Thymus (tissue), 11 donors: ENCODE data around the gene DAPK2. TPM values are rescaled to one million over a fixed set of nuclear protein-coding genes. Genes with fewer than 3 reads are reported as not detected.
A peak's percentile ranks its signal among the peaks of the same experiment; 100 is the strongest.

ENCODE experiments used
- DNase-seq, 9 donors: peaks; one replicate each; pipeline ENCODE4 v3.0.0-alpha.2; 2013; ENCODE audit warnings: low spot score in 9 of 9, low read depth in 6 of 9, missing footprints in 1 of 9
- H3K27ac ChIP-seq, 2 donors: one replicate each; pipeline ENCODE4 v1.5.1; 2013; ENCODE audit warnings: control low read depth in 1 of 2, low read depth in 1 of 2, low read length in 1 of 2, mild to moderate bottlenecking in 1 of 2, moderate library complexity in 1 of 2
- H3K27me3 ChIP-seq, 2 donors: one replicate each; pipeline ENCODE4 v1.5.1; 2013; ENCODE audit warnings: low read length in 1 of 2; ENCODE audit not compliant: control insufficient read depth in 2 of 2, insufficient read depth in 1 of 2
- H3K36me3 ChIP-seq, 2 donors: one replicate each; pipeline ENCODE4 v1.5.1; 2013; ENCODE audit warnings: low read length in 1 of 2, mild to moderate bottlenecking in 1 of 2, moderate library complexity in 1 of 2; ENCODE audit not compliant: control insufficient read depth in 2 of 2, insufficient read depth in 2 of 2
- H3K4me1 ChIP-seq, 2 donors: one replicate each; pipeline ENCODE4 v1.5.1; 2013; ENCODE audit warnings: low read length in 2 of 2; ENCODE audit not compliant: control insufficient read depth in 2 of 2, insufficient read depth in 2 of 2
- H3K4me3 ChIP-seq, 2 donors: one replicate each; pipeline ENCODE4 v1.5.1; 2013; ENCODE audit warnings: low read length in 2 of 2, control low read depth in 1 of 2, mild to moderate bottlenecking in 1 of 2
- H3K9me3 ChIP-seq, 2 donors: one replicate each; pipeline ENCODE4 v1.5.1; 2013; ENCODE audit warnings: low read length in 1 of 2, mild to moderate bottlenecking in 1 of 2; ENCODE audit not compliant: control insufficient read depth in 2 of 2, insufficient read depth in 1 of 2
- WGBS: extraction: QIAGEN DNeasy Blood & Tissue Kit; methylation state at CpG from one replicate; pipeline ENCODE4 v1.1.7; 2013; 5-methylcytosine and 5-hydroxymethylcytosine counted together
- polyA plus RNA-seq: library from polyadenylated mRNA; stranded (reverse); fragments of 200-250 nt; gene quantifications from one replicate; pipeline ENCODE4 v1.2.3, GENCODE V29; 2013
- total RNA-seq: library from RNA; stranded (reverse); fragments of 120-200 nt; gene quantifications from one replicate; pipeline ENCODE4 v1.2.4, GENCODE V29; 2013
- donor health status: healthy.

The DAPK2 gene
- total and polyA plus RNA-seq, 2 donors: 3.3 TPM

- H3K27ac ChIP-seq: peak overlapping the region in 1 of 2 donors; percentile 60
- peak in 1 of 9 donors; percentile 25 for DNase-seq
- WGBS: 63% methylated on average over 15 of the region's 15 CpGs
- H3K36me3 ChIP-seq: no peaks in the 10 kb centered on the region
- H3K4me3 ChIP-seq: no peak overlapping the region
- H3K9me3 ChIP-seq: peaks cover 0 to 4% of the 10 kb centered on the region in 2 donors
- peaks cover 32 to 85% of the 10 kb centered on the region in 2 donors for H3K4me1 ChIP-seq
- no peaks in the 10 kb centered on the region for H3K27me3 ChIP-seq
These were observed 149.8 kb downstream of the DAPK2 start for GRCh38 chr15:63896336-63897115.

- Histone ChIP-seq H3K27me3 (no peaks in the 10 kb centered on the region), H3K36me3 (no peaks in the 10 kb centered on the region), H3K4me1 (peaks cover 33 to 90% of the 10 kb centered on the region in 2 donors), H3K4me3 (peak overlapping the region in 1 of 2 donors; percentile 16), H3K27ac (no peak overlapping the region), H3K9me3 (peaks cover 0 to 4% of the 10 kb centered on the region in 2 donors)
- DNase-seq: no peak
- WGBS: 77% methylated on average over 8 of the region's 8 CpGs
These were observed 150.5 kb downstream of the DAPK2 start for GRCh38 chr15:63895787-63896218.

GRCh38 chr15:63895194-63895593, 151.1 kb downstream of the DAPK2 start:
- Histone ChIP-seq H3K9me3 (peaks cover 0 to 4% of the 10 kb centered on the region in 2 donors), H3K4me1 (peaks cover 33 to 86% of the 10 kb centered on the region in 2 donors), H3K4me3 (no peak overlapping the region), H3K27me3 (no peaks in the 10 kb centered on the region), H3K36me3 (no peaks in the 10 kb centered on the region), H3K27ac (peak overlapping the region in 1 of 2 donors; percentile 15)
- no peak for DNase-seq
- 68% methylated on average over 6 of the region's 6 CpGs for WGBS

GRCh38 chr15:63894662-63894949, 151.7 kb downstream of the DAPK2 start:
- 94% methylated on average over 6 of the region's 6 CpGs for WGBS
- H3K4me3 ChIP-seq: no peak overlapping the region
- DNase-seq: no peak
- H3K27ac ChIP-seq: peak overlapping the region; percentile 54 to 77
- peaks cover 0 to 4% of the 10 kb centered on the region in 2 donors for H3K9me3 ChIP-seq
- H3K27me3 ChIP-seq: no peaks in the 10 kb centered on the region
- peaks cover 33 to 84% of the 10 kb centered on the region in 2 donors for H3K4me1 ChIP-seq
- no peaks in the 10 kb centered on the region for H3K36me3 ChIP-seq

GRCh38 chr15:63893866-63894661, 152.2 kb downstream of the DAPK2 start:
- Histone ChIP-seq H3K4me1 (peaks cover 30 to 80% of the 10 kb centered on the region in 2 donors), H3K36me3 (no peaks in the 10 kb centered on the region), H3K4me3 (no peak overlapping the region), H3K27ac (peak overlapping the region; percentile 72 to 77), H3K9me3 (peaks cover 0 to 4% of the 10 kb centered on the region in 2 donors), H3K27me3 (no peaks in the 10 kb centered on the region)
- no peak for DNase-seq
- 98% methylated on average over 12 of the region's 12 CpGs for WGBS

- Histone ChIP-seq H3K27me3 (no peaks in the 10 kb centered on the region), H3K9me3 (no peaks in the 10 kb centered on the region), H3K4me1 (peaks cover 26 to 78% of the 10 kb centered on the region in 2 donors), H3K27ac (peak overlapping the region; percentile 77 to 80), H3K4me3 (no peak overlapping the region), H3K36me3 (no peaks in the 10 kb centered on the region)
- 19% methylated on average over 11 of the region's 11 CpGs for WGBS
- DNase-seq: peak; percentile 51 to 90 (median 67)
These were observed 153.4 kb downstream of the DAPK2 start for GRCh38 chr15:63892794-63893441.

- no peak overlapping the region for H3K4me3 ChIP-seq
- no peaks in the 10 kb centered on the region for H3K36me3 ChIP-seq
- WGBS: 52% methylated on average over 3 of the region's 3 CpGs
- no peaks in the 10 kb centered on the region for H3K9me3 ChIP-seq
- no peak for DNase-seq
- peaks cover 26 to 67% of the 10 kb centered on the region in 2 donors for H3K4me1 ChIP-seq
- H3K27ac ChIP-seq: peak overlapping the region; percentile 36
- no peaks in the 10 kb centered on the region for H3K27me3 ChIP-seq
These were observed 154.5 kb downstream of the DAPK2 start for GRCh38 chr15:63891768-63892133.

- Histone ChIP-seq H3K36me3 (no peaks in the 10 kb centered on the region), H3K9me3 (no peaks in the 10 kb centered on the region), H3K27me3 (no peaks in the 10 kb centered on the region), H3K27ac (peak overlapping the region; percentile 36), H3K4me3 (no peak overlapping the region), H3K4me1 (peaks cover 26 to 62% of the 10 kb centered on the region in 2 donors)
- 65% methylated on average over 8 of the region's 8 CpGs for WGBS
- DNase-seq: peak in 8 of 9 donors; percentile 44 to 81 (median 60)
These were observed 155.1 kb downstream of the DAPK2 start for GRCh38 chr15:63891079-63891767.
